Inferior parietal cortex (tissue), 1 donor: ENCODE results near the gene MED12L.
A peak's percentile ranks its signal among the peaks of the same experiment; 100 is the strongest.
"Not testable (repeated sequence)": the region's sequence is repeated elsewhere in the genome, so short reads cannot be mapped to it uniquely, and the experiment has no call there.

Experiments used
- DNase-seq: peaks from one replicate; pipeline ENCODE4 v3.0.0-alpha.2; 2016; ENCODE audit errors: extremely low spot score

MED12L gene

GRCh38 chr3:151382671-151383070 lies 297.2 kb downstream of the MED12L start:
- no peak for DNase-seq

- DNase-seq, result no peak
These were observed 297.6 kb downstream of the MED12L start for GRCh38 chr3:151383111-151383510.

- DNase-seq, result no peak
These were observed 298.5 kb downstream of the MED12L start for GRCh38 chr3:151383956-151384355.

GRCh38 chr3:151384741-151385174 lies 299.3 kb downstream of the MED12L start, which contains the start of gene P2RY12:
TSS of gene P2RY12 (minus strand) at chr3:151384753. CDS start at chr3:151338845, 45,908 bp downstream.
- DNase-seq, result peak; percentile 44

GRCh38 chr3:151386056-151386455 lies 300.6 kb downstream of the MED12L start:
- no peak for DNase-seq

GRCh38 chr3:151387432-151387831 lies 302.0 kb downstream of the MED12L start:
- no peak for DNase-seq

GRCh38 chr3:151387842-151388241 lies 302.4 kb downstream of the MED12L start:
- no peak for DNase-seq

GRCh38 chr3:151391720-151392119 lies 306.3 kb downstream of the MED12L start:
- no peak for DNase-seq

- DNase-seq, result not testable (repeated sequence)
These were observed 306.7 kb downstream of the MED12L start for GRCh38 chr3:151392191-151392590.

GRCh38 chr3:151393146-151393830 lies 307.8 kb downstream of the MED12L start:
- no peak for DNase-seq

- no peak for DNase-seq
These were observed 308.5 kb downstream of the MED12L start for GRCh38 chr3:151393941-151394340.

GRCh38 chr3:151394611-151395010 lies 309.1 kb downstream of the MED12L start:
- no peak for DNase-seq

- no peak for DNase-seq
These were observed 310.3 kb downstream of the MED12L start for GRCh38 chr3:151395806-151396205.

GRCh38 chr3:151398895-151399294 lies 313.4 kb downstream of the MED12L start:
- no peak for DNase-seq

- DNase-seq, result no peak
These were observed 314.9 kb downstream of the MED12L start for GRCh38 chr3:151400341-151400740.

GRCh38 chr3:151402349-151402748 lies 316.9 kb downstream of the MED12L start:
- DNase-seq, result no peak

- no peak for DNase-seq
These were observed 317.8 kb downstream of the MED12L start for GRCh38 chr3:151403246-151403645.

GRCh38 chr3:151404316-151404715 lies 318.9 kb downstream of the MED12L start:
- DNase-seq, result no peak

- DNase-seq, result no peak
These were observed 322.5 kb downstream of the MED12L start for GRCh38 chr3:151407928-151408327.

- DNase-seq, result no peak
These were observed 325.6 kb downstream of the MED12L start for GRCh38 chr3:151410891-151411559.

GRCh38 chr3:151412989-151413388 lies 327.5 kb downstream of the MED12L start:
- DNase-seq, result no peak

- no peak for DNase-seq
These were observed 329.8 kb downstream of the MED12L start for GRCh38 chr3:151415289-151415688.

GRCh38 chr3:151419806-151420205 lies 334.3 kb downstream of the MED12L start:
- no peak for DNase-seq
